RCC 7860 (cell line): ENCODE measurements around the gene MIOX.
A peak's percentile ranks its signal among the peaks of the same experiment; 100 is the strongest.

ENCODE experiments used
- DNase-seq: peaks from one replicate; pipeline ENCODE4 v3.0.0-alpha.2; 2015; ENCODE audit warnings: low spot score
- FAIRE-seq: peaks from 2 replicates; lab custom pipeline; 2012; peaks lifted over from hg19 to GRCh38; lab: Jason Lieb, UNC

Gene MIOX

DNA sequence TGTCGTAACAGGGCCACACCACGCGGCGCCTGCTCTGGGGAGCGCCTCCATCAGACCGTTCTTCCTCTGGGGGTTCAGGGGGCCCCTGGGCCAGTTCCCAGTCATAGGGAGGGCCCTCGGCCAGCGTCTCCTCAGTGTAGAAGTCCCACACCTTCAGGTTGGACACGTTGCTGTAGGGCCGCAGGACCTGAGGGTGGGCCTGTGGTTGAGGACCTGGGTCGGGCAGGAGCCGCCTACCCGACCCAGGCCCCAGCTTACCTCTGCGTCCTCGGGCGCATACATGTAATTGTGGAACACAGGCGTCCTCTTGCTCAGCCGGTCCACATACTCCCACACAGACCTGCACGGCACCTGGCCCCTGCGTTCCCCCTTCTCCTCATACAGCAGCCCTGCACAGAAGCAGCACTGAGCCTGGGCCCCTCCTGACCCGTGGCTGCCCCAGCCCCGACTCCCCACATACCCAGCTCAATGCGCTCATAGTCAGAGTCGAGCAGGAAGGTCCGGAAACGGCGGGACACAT is 32.0 kb upstream of the MIOX start:
- DNase-seq (no peak), FAIRE-seq (no peak)

GRCh38 chr22:50455201-50455600 is 31.5 kb upstream of the MIOX start:
- no peak for DNase-seq
- no peak for FAIRE-seq

DNA sequence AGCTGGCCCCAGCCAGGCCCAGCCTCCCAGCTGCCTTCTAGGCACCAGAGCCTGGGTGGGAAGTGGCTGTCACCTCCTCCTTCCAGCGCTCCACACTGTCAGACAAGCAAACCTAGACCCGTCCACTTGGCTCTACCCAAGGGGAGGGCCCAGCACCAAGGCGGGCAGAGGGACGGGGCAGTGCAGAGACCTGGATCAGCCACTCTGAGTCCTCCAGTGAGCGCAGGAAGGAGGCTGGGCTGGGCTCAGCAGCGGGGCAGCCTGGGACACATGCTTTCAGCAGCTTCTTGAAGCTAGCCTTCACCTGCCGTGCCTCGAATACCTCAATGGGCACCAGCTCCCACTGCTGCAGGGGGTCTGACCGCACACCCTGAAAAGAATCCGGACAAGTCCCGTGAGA is 30.6 kb upstream of the MIOX start:
- no peak for FAIRE-seq

DNA sequence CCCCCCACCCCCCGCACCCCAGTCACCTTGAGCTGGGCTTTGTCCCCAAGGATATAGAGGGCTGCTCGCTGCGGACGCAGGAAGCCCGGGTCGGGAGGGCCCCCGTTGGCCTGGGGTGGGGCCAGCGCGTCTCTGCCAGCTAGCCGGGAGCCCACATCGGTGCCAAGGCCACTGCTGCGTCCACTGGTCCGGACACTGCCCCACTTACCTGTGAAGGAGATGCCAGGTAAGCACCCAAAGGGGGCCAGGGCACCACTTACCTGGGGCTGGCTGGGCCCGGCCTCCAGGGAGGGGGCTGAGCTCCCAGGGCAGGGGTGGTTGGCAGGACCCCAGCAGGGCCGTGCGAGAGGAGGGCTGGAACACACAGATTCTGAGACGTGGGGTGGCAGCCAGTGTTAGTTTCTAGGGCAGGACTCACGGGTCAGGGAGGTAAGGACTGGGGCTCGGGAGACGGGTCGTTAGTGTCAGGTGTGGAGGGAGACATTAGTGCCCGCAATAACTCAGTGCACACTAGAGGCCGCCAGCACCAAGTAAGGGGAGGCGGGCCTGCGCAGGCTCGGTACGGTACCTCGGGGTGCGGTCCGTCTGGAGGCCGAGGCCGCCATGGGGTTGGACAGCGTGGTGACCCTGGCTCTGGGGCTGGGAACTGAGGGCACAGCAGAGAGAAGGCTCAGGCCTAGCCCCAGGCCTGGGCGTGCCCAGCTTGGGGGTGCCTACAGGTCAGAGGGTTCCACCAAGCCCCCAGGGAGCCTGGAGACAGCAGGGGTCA is 30.0 kb upstream of the MIOX start:
- DNase-seq (no peak), FAIRE-seq (no peak)

More for the DNA sequence above, 30.6 kb upstream of the MIOX start:
- no peak for DNase-seq

DNA sequence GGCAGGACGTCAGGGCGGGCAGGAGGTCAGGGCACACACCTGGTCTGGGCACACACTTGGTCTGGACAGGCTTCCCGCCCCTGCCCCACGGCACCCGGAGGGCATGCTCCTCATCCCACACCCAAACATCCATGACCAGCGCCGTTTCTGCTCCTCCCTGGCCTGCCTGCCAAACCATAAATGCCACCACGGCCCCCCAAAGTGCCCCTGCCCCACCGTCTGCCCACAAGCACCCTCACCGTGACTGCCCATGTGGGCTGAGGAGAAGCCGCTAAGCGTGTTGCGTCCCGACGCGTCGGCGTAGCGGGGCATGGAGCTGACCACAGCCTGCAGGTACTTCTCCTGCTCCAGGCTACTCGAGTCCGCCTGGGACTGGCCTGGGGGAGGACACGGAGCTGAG is 27.6 kb upstream of the MIOX start:
- DNase-seq (no peak), FAIRE-seq (no peak)

- FAIRE-seq = no peak
- no peak for DNase-seq
Measured at GRCh38 chr22:50459496-50460140, 27.0 kb upstream of the MIOX start.

DNA sequence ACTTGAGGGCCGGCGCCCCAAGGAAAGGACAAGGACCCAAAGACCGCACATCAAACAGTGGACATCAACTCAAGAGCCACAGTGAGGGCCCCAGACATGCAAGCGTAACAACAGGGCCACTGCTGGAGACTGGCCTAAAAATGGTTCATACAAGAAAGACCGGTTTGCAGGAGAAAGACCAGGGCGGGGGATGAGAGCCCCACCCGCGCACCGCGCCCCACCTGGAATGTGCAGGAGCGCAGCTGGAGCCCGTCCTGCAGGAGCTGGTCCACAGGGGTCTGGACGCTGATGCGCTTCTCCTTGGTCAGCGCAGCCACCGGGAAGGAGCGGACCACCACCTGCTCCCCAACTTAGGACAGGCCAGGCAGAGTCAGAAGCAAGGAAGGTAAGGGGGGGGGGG is 25.7 kb upstream of the MIOX start:
- FAIRE-seq = no peak
- no peak for DNase-seq

DNA sequence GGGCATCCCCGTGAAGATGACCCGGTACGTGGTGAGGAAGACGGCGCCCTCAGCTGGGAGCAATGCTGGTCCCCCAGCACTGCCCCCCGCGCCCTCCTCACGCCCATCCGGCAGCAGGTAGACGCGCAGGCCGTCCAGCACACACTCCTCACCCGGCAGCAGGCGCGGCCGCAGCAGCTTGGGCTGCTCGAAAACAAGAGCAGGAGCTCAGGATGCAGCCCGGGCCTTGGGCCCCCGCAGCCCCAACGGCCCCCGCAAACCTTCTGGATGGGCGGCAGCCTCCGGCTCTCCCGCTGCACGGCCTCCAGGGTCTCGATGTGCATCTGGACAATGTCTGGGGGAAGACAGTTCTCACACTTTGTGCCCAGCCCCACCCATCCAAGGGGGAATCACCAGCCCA is 25.1 kb upstream of the MIOX start:
- FAIRE-seq (no peak), DNase-seq (no peak)

- FAIRE-seq (no peak), DNase-seq (no peak)
Measured at GRCh38 chr22:50461979-50462540, 24.6 kb upstream of the MIOX start.

DNA sequence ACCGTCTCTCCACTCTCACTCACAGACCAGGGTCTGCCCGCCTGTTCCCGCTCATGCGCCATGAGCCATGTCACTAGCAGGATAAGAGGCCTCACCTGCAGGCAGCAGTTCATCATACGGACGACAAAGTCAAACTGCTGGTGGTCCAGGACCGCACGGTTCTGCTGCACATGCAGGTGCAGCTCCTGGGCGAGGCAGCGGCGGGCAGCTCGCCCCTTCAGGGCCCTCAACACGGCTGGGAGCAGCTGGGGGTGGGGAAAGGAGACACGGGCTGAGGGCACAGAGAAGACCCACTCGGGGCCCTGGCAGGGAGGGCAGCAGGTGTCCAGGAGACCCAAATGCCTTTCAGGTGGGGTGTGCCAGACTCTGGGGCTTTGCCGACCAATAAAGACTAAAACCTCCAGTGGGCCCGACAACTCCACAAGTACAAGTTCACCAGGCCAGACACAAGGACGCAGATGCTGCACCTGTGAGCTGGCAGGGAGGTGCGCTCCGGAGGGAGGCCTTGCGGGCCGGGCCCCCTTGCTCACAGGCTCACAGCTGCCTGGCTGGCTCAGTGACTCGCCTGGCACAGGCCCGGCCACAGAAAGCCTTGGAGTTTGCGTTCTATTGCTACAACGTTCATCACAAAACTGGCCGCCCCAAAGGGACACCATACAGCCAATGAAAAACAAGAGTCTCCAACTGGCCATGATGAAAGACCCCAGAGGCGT is 23.3 kb upstream of the MIOX start:
- FAIRE-seq (no peak), DNase-seq (no peak)

DNA sequence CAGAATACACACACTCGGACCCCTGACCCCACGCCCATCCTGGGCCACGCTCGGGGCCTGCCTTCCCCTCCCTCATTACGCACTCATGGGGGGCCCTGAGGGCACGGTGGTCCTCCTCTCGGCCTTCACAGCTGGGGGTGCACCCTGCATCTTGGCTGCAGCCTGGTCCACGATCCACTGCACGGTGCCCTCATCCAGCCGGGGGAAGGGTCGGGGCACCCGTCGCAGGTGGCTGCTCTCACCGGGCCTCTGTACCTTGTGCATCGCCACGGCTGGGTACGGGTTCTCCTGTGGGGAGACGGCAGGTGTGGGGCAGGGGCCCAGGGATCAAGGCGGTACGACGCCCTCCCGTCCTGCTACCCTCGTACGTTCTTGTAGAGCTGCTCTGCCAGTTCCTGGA is 22.2 kb upstream of the MIOX start:
- DNase-seq (no peak), FAIRE-seq (no peak)

GRCh38 chr22:50465066-50465930 is 21.4 kb upstream of the MIOX start:
- DNase-seq (no peak), FAIRE-seq (no peak)

DNA sequence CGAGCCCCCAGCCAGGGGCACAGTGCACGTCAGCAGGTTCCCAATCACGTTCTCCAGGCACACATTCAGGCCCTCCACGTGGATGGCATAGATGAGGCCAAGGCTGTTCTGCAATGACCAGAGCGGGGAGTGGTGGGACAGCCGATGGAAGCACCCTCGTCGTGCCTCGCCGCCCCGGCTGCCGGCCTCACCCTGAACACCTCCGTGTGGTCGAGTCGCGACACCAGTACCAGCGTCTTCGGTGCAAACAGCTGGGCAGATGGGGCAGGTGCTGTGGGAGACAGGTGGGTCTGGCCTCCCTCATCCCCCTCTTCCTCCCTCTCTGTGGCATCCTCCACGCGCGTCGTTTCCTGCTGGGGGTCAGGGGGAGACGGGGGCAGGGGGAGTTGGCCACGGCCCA is 19.3 kb upstream of the MIOX start:
- no peak for DNase-seq
- FAIRE-seq = no peak

DNA sequence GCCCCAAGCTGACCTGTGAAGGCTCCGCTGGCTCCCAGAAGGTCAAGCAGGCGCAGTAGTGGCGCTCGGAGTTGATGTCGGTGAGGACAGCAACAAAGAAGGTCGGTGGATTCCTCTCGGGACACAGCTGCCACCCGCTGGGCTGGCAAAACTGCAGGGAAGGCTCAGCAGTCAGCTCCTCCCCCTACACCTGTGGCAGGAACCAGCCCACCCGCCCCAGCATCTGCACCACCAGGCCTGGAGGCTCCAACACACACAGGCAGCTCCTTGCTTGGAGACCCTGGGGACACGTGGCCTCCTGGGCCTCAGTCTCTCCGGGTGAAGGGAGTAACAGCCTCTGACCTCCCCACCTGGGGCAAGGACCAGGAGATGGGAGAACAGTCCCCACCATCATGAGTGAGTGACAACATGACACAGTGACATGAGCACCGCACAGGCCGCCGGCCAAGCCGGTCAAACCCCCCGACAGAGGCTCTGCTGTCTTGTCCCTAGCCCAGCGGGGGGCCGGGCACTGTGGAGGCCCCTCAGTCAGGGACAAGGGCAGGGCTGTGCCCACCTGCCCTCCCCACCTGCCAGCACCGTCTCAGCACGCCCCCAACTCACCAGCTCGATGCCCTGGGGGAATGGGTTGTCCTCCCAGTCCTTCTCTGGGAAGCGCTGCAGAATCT is 18.8 kb upstream of the MIOX start:
- FAIRE-seq (no peak), DNase-seq (no peak)

DNA sequence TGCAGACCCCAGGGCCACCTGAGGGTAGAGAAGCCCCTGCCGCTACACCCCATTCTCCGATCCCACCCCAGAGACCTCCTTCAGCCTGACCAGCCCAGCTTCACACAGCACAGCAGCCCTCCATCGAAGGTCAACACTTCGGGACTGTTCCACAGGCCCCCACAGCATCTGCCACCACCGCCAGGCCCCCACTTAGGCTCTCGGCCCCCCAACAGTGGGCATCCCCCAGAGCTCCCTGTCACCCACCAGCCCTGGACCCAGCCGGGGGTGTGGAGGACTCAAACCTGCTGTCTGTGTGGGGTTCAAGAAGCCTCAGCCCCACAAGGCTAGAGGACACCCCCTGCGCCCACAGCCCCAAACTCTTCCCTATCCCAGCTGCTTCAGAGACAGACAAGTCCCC is 18.0 kb upstream of the MIOX start:
- FAIRE-seq (no peak), DNase-seq (no peak)

GRCh38 chr22:50469377-50470305 is 17.0 kb upstream of the MIOX start:
- no peak for FAIRE-seq
- peak; percentile 74 for DNase-seq

GRCh38 chr22:50470491-50470890 is 16.2 kb upstream of the MIOX start:
- no peak for FAIRE-seq
- no peak for DNase-seq

- FAIRE-seq (no peak), DNase-seq (no peak)
Measured at GRCh38 chr22:50471197-50471847, 15.3 kb upstream of the MIOX start.
